Panc1 (cell line): Measurements from ENCODE around the gene LIPC. TPM values are rescaled to one million over a fixed set of nuclear protein-coding genes. Genes with fewer than 3 reads are reported as not detected.

Experiments
- ATAC-seq: fragments of 200-7000 bp; cut with Tn5 transposase; 2 replicates; pipeline ENCODE4 v1.9.1; 2020; ENCODE audit warnings: mild to moderate bottlenecking, moderate library complexity
- Bru-seq: library from RNA; stranded (reverse); fragments of 400-500 nt; gene quantifications from one replicate; lab custom pipeline; 2021; lab: Mats Ljungman, UMichigan
- BruChase-seq, 2 experiments: library from RNA; stranded (reverse); fragments of 400-500 nt; gene quantifications; one replicate each; lab custom pipeline; 2021; lab: Mats Ljungman, UMichigan
- BruUV-seq: library from RNA; stranded (reverse); fragments of 400-500 nt; replicated peaks from 2 replicates; lab custom pipeline; 2021; lab: Mats Ljungman, UMichigan
- CTCF ChIA-PET: fragments of 300-600 bp; sonication (Branson Sonifier 250); formaldehyde crosslinking; loops from one replicate; lab custom pipeline; 2022; ENCODE audit warnings: antibody characterized with exemption; lab: Charles Lee
- POLR2A ChIA-PET: fragments of 300-600 bp; sonication (Branson Sonifier 250); formaldehyde crosslinking; loops from one replicate; lab custom pipeline; 2022; ENCODE audit warnings: antibody characterized with exemption; lab: Charles Lee
- DNase-seq: peaks from one replicate; pipeline ENCODE4 v3.0.0-alpha.2; 2010; ENCODE audit warnings: low read depth, low spot score
- H3K27ac ChIP-seq: 2 replicates; pipeline ENCODE4 v1.5.1; 2011; ENCODE audit warnings: mild to moderate bottlenecking, low read length, inconsistent platforms
- H3K27me3 ChIP-seq: fragments of 200-500 bp; sonication (Bioruptor generic); 2 replicates; pipeline ENCODE4 v1.6.0; 2014; ENCODE audit warnings: low read length, inconsistent platforms; ENCODE audit not compliant: control insufficient read depth, insufficient read depth
- H3K36me3 ChIP-seq: fragments of 200-500 bp; sonication (Bioruptor generic); 2 replicates; pipeline ENCODE4 v1.5.1; 2014; ENCODE audit warnings: inconsistent platforms, mild to moderate bottlenecking, low read length, moderate library complexity; ENCODE audit not compliant: control insufficient read depth, insufficient read depth
- H3K4me1 ChIP-seq: 2 replicates; pipeline ENCODE4 v1.5.1; 2011; ENCODE audit warnings: inconsistent platforms, mild to moderate bottlenecking, low read length, moderate library complexity; ENCODE audit not compliant: control insufficient read depth, insufficient read depth
- H3K4me3 ChIP-seq, 2 experiments: 2 replicates each; pipeline ENCODE4 v1.5.1; 2011 to 2012; ENCODE audit warnings: low read depth in 2 of 2, low read length in 2 of 2, mild to moderate bottlenecking in 2 of 2, inconsistent platforms in 1 of 2, moderate library complexity in 1 of 2
- H3K9me3 ChIP-seq: fragments of 200-500 bp; sonication (Bioruptor generic); 2 replicates; pipeline ENCODE4 v1.5.1; 2014; ENCODE audit warnings: low read depth, mild to moderate bottlenecking, inconsistent platforms, low read length, moderate library complexity; ENCODE audit not compliant: control insufficient read depth, insufficient read depth
- POLR2AphosphoS5 ChIP-seq: IDR thresholded peaks from 2 replicates; pipeline ENCODE4 v1.6.1; 2012; ENCODE audit warnings: mild to moderate bottlenecking, low read depth, low read length, moderate library complexity
- SIN3A ChIP-seq: IDR thresholded peaks from 2 replicates; pipeline ENCODE4 v1.6.1; 2012; ENCODE audit warnings: low read depth, mild to moderate bottlenecking, low read length, moderate library complexity, borderline replicate concordance; ENCODE audit not compliant: insufficient read depth
- TCF7L2 ChIP-seq: IDR thresholded peaks from 2 replicates; pipeline ENCODE4 v1.6.1; 2011; ENCODE audit warnings: mild to moderate bottlenecking, low read depth, low read length, inconsistent platforms
- in situ Hi-C: cut with HindIII; loops from 2 replicates; pipeline ENCODE4 v1.10.0; 2016; ENCODE audit warnings: low sequenced_read_pairs, low pct_unique_long_range_greater_than_20kb
- intact Hi-C: fragments of 100-400 bp; cut with micrococcal nuclease; formaldehyde crosslinking; loops from one replicate; pipeline ENCODE4 v1.10.0; 2022; ENCODE audit not compliant: unreplicated experiment
- long read RNA-seq: library from polyadenylated mRNA; unstranded; transcript quantifications from one replicate; pipeline ENCODE4 v2.0.0, GENCODE V29; 2021; ENCODE audit not compliant: unreplicated experiment
- polyA plus RNA-seq: library from polyadenylated mRNA; unstranded; fragments of >200 nt; gene quantifications from one replicate; pipeline ENCODE4 v1.2.1, GENCODE V29; 2012; ENCODE audit warnings: missing spikeins; ENCODE audit not compliant: insufficient read length
- total RNA-seq: library from RNA; stranded (reverse); gene quantifications from one replicate; pipeline ENCODE4 v1.2.1, GENCODE V29; 2021; ENCODE audit not compliant: unreplicated experiment
- TF ChIP-seq, protein P1 (sequence below): fragments of 450-650 bp; IDR thresholded peaks from 2 replicates; pipeline ENCODE4 v1.5.1; 2017; ENCODE audit warnings: mild to moderate bottlenecking
- TF ChIP-seq, protein P2 (sequence below), 2 experiments: IDR thresholded peaks; 2 replicates each; pipeline ENCODE4 v1.6.1; 2011 to 2012; ENCODE audit warnings: low read depth in 2 of 2, control low read depth in 1 of 2, low read length in 1 of 2, mild to moderate bottlenecking in 1 of 2, moderate library complexity in 1 of 2; ENCODE audit not compliant: insufficient read depth in 1 of 2

Gene LIPC
- total RNA-seq (not detected), Bru-seq, nascent RNA (percentile 5 among the genes with signal in this experiment), BruChase-seq, experiment 1, labeled RNA remaining after a 2-hour chase (percentile 4 among the genes with signal in this experiment), BruChase-seq, experiment 2, labeled RNA remaining after a 6-hour chase (percentile 3 among the genes with signal in this experiment)
- not detected for polyA plus RNA-seq
- long read RNA-seq, result 0 reads

DNA sequence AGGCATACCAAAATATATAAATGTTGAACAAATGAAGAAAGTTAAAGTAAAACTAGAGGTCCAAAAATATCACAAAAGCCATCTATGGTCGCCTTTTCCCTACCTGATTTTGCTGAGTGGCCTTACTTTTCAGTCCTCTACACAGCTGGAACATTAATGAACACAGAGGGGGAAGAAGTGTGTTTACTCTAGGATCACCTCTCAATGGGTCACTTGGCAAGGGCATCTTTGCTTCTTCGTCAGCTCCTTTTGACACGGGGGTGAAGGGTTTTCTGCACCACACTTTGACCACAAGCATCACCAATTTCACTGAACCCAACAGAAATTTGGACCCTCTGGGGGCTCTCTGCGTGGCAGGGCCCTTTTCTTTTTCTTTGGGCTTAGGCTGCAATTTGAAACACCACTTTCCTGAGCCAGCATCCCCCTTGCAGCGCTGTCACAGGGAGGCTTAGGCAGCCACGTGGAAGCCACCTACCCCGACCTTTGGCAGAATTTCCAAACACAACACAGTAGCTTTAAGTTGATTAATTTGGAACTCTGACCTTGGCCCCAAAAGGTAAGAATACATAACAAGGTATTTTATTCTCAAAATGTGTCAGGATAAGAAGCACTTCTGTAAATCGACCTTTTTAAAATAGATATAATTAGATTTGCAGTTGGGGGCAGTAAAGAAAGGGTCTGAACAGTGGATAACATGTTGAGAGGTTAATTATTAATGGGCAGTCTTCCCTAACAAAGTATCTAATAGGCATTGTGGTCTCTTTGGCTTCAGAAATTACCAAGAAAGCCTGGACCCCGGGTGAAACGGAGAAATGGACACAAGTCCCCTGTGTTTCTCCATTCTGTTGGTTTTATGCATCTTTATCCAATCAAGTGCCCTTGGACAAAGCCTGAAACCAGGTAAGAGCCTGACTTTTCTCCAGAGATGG is at the start of gene LIPC:
LIPC (plus strand) TSS at position 771 of the 929 bp plus-strand sequence; CDS start at position 813, 42 bp downstream.
- BruUV-seq, result no TSS peak
- DNase-seq (no peak), ATAC-seq (no peak)
- TF ChIP-seq TCF7L2 (no peak), POLR2AphosphoS5 (no peak), SIN3A (no peak)
- TF ChIP-seq, protein P1, sequence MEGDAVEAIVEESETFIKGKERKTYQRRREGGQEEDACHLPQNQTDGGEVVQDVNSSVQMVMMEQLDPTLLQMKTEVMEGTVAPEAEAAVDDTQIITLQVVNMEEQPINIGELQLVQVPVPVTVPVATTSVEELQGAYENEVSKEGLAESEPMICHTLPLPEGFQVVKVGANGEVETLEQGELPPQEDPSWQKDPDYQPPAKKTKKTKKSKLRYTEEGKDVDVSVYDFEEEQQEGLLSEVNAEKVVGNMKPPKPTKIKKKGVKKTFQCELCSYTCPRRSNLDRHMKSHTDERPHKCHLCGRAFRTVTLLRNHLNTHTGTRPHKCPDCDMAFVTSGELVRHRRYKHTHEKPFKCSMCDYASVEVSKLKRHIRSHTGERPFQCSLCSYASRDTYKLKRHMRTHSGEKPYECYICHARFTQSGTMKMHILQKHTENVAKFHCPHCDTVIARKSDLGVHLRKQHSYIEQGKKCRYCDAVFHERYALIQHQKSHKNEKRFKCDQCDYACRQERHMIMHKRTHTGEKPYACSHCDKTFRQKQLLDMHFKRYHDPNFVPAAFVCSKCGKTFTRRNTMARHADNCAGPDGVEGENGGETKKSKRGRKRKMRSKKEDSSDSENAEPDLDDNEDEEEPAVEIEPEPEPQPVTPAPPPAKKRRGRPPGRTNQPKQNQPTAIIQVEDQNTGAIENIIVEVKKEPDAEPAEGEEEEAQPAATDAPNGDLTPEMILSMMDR, result no peak
- TF ChIP-seq, protein P2, sequence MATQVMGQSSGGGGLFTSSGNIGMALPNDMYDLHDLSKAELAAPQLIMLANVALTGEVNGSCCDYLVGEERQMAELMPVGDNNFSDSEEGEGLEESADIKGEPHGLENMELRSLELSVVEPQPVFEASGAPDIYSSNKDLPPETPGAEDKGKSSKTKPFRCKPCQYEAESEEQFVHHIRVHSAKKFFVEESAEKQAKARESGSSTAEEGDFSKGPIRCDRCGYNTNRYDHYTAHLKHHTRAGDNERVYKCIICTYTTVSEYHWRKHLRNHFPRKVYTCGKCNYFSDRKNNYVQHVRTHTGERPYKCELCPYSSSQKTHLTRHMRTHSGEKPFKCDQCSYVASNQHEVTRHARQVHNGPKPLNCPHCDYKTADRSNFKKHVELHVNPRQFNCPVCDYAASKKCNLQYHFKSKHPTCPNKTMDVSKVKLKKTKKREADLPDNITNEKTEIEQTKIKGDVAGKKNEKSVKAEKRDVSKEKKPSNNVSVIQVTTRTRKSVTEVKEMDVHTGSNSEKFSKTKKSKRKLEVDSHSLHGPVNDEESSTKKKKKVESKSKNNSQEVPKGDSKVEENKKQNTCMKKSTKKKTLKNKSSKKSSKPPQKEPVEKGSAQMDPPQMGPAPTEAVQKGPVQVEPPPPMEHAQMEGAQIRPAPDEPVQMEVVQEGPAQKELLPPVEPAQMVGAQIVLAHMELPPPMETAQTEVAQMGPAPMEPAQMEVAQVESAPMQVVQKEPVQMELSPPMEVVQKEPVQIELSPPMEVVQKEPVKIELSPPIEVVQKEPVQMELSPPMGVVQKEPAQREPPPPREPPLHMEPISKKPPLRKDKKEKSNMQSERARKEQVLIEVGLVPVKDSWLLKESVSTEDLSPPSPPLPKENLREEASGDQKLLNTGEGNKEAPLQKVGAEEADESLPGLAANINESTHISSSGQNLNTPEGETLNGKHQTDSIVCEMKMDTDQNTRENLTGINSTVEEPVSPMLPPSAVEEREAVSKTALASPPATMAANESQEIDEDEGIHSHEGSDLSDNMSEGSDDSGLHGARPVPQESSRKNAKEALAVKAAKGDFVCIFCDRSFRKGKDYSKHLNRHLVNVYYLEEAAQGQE (IDR thresholded peaks at IDR 0.05; ENCODE audit: insufficient read depth in 1 of 2, low read depth in 2 of 2, low read length in 1 of 2), result no peak
- CTCF ChIA-PET, result no interaction called here
- Histone ChIP-seq H3K27ac (no peak within 1 kb of the TSS), H3K36me3 (no peaks in the 10 kb centered on the region), H3K4me3 (no peak within 1 kb of the TSS), H3K27me3 (no peaks in the 10 kb centered on the region), H3K4me1 (no peaks in the 10 kb centered on the region), H3K9me3 (no peaks in the 10 kb centered on the region)
- in situ Hi-C loops (no loop called here), intact Hi-C loops (no loop called here)
- POLR2A ChIA-PET, result no interaction called here

DNA sequence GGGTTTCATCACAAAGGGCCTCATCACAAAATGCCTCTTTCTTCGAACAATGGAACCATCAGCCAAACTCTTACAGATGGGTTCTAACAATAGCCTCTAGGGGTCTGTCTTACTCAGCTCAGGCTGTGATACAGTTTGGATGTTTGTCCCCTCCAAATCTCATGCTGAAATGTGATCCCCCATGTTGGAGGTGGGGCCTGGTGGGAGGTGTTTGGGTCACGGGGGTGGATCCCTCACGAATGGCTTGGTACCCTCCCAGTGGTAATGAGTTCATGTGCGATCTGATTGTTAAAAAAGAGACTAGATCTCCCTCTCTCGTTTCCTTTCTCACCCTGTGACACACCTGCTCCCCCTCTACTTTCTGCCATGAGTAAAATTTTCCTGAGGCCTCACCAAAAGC is 47.9 kb upstream of the LIPC start:
- ChIA-PET POLR2A (no interaction called here), CTCF (no interaction called here)
- Histone ChIP-seq H3K27ac (no peak overlapping the region), H3K9me3 (no peaks in the 10 kb centered on the region), H3K27me3 (no peaks in the 10 kb centered on the region), H3K36me3 (no peaks in the 10 kb centered on the region), H3K4me3 (no peak overlapping the region), H3K4me1 (no peaks in the 10 kb centered on the region)
- no peak for TF ChIP-seq SIN3A
- TF ChIP-seq TCF7L2, result no peak
- TF ChIP-seq, protein P1, result no peak
- no peak for TF ChIP-seq POLR2AphosphoS5
- TF ChIP-seq, protein P2 (IDR thresholded peaks at IDR 0.05; ENCODE audit: insufficient read depth in 1 of 2, low read depth in 2 of 2, low read length in 1 of 2), result no peak
- BruUV-seq, result no TSS peak
- in situ Hi-C loops (no loop called here), intact Hi-C loops (no loop called here)
- DNase-seq (no peak), ATAC-seq (no peak)
